ENCODE data around the gene LRRD1. TPM values are rescaled to one million over a fixed set of nuclear protein-coding genes. Genes with fewer than 3 reads are reported as not detected.

LRRD1 gene
- total and polyA plus RNA-seq, 2 of the 8 experiments (the other 6 are each of a cell fraction or from before 2014, with no cell fraction given) = not detected

DNA sequence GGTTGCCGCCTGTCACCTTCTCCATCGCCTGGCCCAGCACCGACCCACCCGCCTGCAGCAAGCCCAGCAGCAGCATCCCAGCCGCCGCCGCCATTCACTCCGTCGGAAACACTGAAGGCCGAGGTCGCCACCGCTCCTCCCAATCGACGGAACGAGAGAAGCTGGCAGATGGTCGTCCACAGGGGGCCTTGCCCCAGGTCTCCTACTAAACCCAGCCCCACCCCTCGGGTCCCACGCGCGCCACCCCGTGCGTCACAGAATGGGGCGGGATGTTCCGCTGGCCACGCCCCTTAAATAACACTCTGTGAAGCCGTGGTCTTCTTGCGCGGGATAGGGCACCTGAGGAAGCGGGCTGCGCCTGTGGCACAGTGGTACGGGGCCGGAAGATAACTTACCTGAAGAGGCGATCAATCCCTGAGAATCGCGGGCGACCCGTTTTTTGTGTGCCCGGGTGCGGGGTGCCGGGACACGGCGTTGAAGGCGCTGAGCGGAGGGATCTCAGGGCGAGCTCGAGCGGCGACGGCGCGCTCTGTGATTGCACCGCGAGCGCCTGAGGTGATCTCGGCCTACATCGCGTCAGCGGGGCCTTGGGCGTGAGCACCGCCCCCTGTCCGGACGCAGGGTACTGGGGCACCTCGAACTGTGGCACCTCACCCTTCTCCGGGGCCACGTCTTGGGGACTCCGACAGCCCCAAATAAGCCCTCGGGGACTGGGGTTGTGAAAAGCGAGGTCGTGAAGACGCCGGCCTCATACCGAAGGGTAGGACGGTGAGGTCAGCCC lies 44.5 kb downstream of the LRRD1 start, which contains the start of gene CYP51A1 (continued):
- peak in 2 of 3 experiments; percentile 13 to 22; a peak in 2 of 4 replicates for TF ChIP-seq CTCF (IDR thresholded peaks at IDR 0.05; ENCODE audit: control extremely low read depth in 1 of 3, insufficient read depth in 1 of 3, low read depth in 1 of 3, low read length in 3 of 3)
- TF ChIP-seq ASH2L (IDR thresholded peaks at IDR 0.05; ENCODE audit: low read length) = peak; percentile 90
- TF ChIP-seq HDAC2 (IDR thresholded peaks at IDR 0.05; ENCODE audit: borderline replicate concordance in 1 of 2, low read depth in 2 of 2, low read length in 2 of 2) = peak; percentile 8 to 56; a peak in 3 of 4 replicates
- TF ChIP-seq CHD2 (IDR thresholded peaks at IDR 0.05; ENCODE audit: low read length) = peak; percentile 87
- TF ChIP-seq, protein P1, sequence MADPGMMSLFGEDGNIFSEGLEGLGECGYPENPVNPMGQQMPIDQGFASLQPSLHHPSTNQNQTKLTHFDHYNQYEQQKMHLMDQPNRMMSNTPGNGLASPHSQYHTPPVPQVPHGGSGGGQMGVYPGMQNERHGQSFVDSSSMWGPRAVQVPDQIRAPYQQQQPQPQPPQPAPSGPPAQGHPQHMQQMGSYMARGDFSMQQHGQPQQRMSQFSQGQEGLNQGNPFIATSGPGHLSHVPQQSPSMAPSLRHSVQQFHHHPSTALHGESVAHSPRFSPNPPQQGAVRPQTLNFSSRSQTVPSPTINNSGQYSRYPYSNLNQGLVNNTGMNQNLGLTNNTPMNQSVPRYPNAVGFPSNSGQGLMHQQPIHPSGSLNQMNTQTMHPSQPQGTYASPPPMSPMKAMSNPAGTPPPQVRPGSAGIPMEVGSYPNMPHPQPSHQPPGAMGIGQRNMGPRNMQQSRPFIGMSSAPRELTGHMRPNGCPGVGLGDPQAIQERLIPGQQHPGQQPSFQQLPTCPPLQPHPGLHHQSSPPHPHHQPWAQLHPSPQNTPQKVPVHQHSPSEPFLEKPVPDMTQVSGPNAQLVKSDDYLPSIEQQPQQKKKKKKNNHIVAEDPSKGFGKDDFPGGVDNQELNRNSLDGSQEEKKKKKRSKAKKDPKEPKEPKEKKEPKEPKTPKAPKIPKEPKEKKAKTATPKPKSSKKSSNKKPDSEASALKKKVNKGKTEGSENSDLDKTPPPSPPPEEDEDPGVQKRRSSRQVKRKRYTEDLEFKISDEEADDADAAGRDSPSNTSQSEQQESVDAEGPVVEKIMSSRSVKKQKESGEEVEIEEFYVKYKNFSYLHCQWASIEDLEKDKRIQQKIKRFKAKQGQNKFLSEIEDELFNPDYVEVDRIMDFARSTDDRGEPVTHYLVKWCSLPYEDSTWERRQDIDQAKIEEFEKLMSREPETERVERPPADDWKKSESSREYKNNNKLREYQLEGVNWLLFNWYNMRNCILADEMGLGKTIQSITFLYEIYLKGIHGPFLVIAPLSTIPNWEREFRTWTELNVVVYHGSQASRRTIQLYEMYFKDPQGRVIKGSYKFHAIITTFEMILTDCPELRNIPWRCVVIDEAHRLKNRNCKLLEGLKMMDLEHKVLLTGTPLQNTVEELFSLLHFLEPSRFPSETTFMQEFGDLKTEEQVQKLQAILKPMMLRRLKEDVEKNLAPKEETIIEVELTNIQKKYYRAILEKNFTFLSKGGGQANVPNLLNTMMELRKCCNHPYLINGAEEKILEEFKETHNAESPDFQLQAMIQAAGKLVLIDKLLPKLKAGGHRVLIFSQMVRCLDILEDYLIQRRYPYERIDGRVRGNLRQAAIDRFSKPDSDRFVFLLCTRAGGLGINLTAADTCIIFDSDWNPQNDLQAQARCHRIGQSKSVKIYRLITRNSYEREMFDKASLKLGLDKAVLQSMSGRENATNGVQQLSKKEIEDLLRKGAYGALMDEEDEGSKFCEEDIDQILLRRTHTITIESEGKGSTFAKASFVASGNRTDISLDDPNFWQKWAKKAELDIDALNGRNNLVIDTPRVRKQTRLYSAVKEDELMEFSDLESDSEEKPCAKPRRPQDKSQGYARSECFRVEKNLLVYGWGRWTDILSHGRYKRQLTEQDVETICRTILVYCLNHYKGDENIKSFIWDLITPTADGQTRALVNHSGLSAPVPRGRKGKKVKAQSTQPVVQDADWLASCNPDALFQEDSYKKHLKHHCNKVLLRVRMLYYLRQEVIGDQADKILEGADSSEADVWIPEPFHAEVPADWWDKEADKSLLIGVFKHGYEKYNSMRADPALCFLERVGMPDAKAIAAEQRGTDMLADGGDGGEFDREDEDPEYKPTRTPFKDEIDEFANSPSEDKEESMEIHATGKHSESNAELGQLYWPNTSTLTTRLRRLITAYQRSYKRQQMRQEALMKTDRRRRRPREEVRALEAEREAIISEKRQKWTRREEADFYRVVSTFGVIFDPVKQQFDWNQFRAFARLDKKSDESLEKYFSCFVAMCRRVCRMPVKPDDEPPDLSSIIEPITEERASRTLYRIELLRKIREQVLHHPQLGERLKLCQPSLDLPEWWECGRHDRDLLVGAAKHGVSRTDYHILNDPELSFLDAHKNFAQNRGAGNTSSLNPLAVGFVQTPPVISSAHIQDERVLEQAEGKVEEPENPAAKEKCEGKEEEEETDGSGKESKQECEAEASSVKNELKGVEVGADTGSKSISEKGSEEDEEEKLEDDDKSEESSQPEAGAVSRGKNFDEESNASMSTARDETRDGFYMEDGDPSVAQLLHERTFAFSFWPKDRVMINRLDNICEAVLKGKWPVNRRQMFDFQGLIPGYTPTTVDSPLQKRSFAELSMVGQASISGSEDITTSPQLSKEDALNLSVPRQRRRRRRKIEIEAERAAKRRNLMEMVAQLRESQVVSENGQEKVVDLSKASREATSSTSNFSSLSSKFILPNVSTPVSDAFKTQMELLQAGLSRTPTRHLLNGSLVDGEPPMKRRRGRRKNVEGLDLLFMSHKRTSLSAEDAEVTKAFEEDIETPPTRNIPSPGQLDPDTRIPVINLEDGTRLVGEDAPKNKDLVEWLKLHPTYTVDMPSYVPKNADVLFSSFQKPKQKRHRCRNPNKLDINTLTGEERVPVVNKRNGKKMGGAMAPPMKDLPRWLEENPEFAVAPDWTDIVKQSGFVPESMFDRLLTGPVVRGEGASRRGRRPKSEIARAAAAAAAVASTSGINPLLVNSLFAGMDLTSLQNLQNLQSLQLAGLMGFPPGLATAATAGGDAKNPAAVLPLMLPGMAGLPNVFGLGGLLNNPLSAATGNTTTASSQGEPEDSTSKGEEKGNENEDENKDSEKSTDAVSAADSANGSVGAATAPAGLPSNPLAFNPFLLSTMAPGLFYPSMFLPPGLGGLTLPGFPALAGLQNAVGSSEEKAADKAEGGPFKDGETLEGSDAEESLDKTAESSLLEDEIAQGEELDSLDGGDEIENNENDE (IDR thresholded peaks at IDR 0.05; ENCODE audit: insufficient replicate concordance, low read length) = no peak
- TF ChIP-seq TAF1 (IDR thresholded peaks at IDR 0.05; ENCODE audit: low read depth, low read length) = peak; percentile 85
- TF ChIP-seq NRF1 (IDR thresholded peaks at IDR 0.05; ENCODE audit: low read depth, low read length) = no peak
